HG03159 (cell line): ENCODE measurements around the gene ORC1.

Experiments used
- ATAC-seq: cut with Tn5 transposase; IDR thresholded peaks from one replicate; pipeline ENCODE4 v1.9.1; 2021; ENCODE audit warnings: mild to moderate bottlenecking, moderate library complexity; ENCODE audit not compliant: unreplicated experiment

ORC1 gene

GRCh38 chr1:52404116-52404974, at the start of gene ORC1, which contains the start of gene PRPF38A:
Gene ORC1, minus strand, starts transcription at chr1:52404423. Its CDS starts 2,200 bp downstream, at chr1:52402223.
Gene PRPF38A, plus strand, starts transcription at chr1:52404602. Its CDS starts 148 bp downstream, at chr1:52404750.
- peak; percentile 90 for ATAC-seq

GRCh38 chr1:52444463-52444862, 40.2 kb upstream of the ORC1 start:
- no peak for ATAC-seq

- ATAC-seq, result no peak
Observed at GRCh38 chr1:52439976-52440375, 35.8 kb upstream of the ORC1 start.

DNA sequence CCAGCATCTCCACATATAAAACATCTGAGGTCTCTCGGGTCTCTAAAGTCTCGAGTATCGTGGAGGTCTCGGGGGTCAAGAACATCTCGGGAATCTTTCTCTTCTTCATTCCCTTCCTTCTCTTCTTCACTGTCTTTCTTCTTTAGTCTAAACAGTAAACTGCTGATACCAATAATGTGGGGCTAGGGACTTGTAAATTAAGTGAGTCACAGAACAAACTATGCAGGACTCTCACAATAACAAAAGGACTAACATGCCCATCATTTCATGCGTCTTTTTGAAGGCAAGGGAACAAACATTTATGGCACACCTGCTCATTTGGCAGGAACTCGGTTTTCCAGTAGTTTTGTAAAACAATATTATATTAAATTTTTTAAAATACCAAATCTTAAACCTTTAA, 32.6 kb upstream of the ORC1 start:
- no peak for ATAC-seq

- no peak for ATAC-seq
Observed at GRCh38 chr1:52435650-52436049, 31.4 kb upstream of the ORC1 start.

GRCh38 chr1:52435211-52435610, 31.0 kb upstream of the ORC1 start:
- ATAC-seq, result no peak

GRCh38 chr1:52432807-52433206, 28.6 kb upstream of the ORC1 start:
- ATAC-seq, result no peak

DNA sequence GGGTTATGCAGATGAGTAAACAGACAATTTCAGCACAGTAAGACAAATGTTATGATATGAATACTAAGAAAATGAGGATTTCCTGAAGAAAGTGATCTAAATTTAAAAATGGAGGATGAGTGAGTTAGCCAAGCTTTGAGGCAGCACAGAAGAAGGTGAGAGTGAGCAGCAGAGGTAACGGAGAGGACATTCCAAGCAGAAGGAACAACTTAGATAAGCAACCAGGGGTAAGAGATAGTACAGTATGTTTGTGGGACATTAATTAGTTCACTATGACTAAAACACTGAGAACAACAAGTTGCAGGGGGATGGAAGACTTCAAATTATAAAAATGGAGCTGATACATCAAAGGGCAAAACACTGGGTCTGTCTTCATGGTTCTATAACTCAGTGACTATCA, 22.9 kb upstream of the ORC1 start:
- ATAC-seq, result no peak

DNA sequence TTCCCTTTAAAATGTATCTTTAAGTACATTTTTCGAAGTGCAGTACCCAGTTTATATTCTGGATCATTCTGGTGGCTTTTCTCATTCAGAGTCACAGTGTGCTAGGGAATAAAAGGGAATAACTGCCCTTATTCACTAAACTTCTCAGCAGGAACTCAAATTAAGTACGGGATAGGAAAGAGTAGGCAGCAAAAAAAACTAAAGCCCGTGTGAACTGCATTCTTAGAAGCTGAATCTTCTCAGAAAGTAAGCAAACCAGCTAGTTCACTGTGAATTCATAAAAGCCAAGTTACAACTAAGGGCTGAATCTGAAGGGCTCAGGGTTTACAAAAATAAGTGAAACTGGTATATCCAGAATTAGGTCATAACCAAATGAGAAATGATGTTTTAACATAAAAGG, 22.1 kb upstream of the ORC1 start:
- ATAC-seq, result no peak

DNA sequence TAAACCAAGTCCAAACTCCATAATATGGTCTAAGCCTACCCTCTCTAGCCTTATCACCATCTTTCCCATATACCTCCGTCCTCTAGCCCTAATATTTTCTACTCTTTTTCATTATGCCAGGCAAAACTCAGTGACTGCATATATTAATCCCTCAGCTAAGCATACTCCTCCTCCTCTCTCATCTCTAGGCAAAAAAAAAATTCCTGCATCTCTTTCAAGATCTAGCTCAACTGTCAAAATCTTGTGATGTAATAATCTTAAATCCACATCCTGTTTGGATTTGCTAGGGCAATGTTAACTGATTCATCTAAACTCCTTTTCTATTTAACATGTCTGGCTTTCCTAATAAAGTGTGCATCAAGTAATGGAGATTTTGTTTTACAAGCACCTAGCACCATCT, 20.6 kb upstream of the ORC1 start:
- no peak for ATAC-seq

GRCh38 chr1:52424231-52424636, 20.0 kb upstream of the ORC1 start:
- no peak for ATAC-seq

- ATAC-seq, result no peak
Observed at GRCh38 chr1:52423771-52424170, 19.5 kb upstream of the ORC1 start.

GRCh38 chr1:52423055-52423454, 18.8 kb upstream of the ORC1 start:
- no peak for ATAC-seq

GRCh38 chr1:52420713-52421112, 16.5 kb upstream of the ORC1 start:
- ATAC-seq, result no peak

- no peak for ATAC-seq
Observed at GRCh38 chr1:52416811-52417210, 12.6 kb upstream of the ORC1 start.

- no peak for ATAC-seq
Observed at GRCh38 chr1:52414942-52415341, 10.7 kb upstream of the ORC1 start.

DNA sequence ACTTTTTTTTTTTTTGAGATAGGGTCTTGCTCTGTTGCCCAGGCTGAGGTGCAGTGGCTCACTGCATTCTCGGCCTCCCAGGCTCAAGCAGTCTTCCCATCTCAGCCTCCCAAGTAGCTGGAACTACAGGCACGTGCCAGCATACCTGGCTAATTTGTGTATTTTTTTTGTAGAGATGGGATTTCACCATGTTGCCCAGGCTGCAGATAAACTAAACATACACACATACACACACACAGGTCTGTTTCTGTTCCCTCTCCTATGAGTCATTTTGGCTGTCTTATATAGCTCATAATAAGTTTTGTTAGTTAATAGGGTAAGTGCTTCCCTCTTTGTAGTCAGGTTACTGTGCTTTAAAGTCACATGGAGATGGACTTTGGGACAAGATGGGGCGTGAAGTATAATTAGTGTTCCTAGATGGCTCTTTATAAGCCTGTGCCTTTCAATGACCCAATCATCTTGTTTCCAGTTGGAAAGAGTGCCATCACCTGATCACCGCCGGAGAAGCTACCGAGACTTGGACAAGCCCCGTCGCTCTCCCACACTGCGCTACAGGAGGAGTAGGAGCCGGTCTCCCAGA, 9.3 kb upstream of the ORC1 start:
- no peak for ATAC-seq

DNA sequence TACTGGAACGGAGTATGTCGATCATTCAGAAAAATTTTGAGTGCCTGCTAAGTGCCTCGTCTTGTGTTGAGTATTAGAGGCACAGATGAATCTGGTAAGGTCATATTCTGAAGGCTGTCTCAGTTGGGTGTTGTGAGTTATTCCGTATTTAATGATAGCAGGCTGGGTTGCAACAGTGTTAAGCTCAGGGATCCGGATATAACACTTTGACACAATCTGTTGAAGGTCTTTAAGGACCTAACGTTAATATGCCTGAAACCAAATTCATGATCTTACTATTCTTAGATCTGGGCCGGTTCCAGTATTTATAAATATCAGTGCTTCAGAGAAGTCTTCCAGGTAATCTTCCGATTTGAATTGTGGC, 734 bp upstream of the ORC1 start:
- no peak for ATAC-seq

GRCh38 chr1:52403566-52404115, 582 bp downstream of the ORC1 start:
- ATAC-seq, result peak; percentile 42

GRCh38 chr1:52402860-52403240, 1.4 kb downstream of the ORC1 start:
- no peak for ATAC-seq

DNA sequence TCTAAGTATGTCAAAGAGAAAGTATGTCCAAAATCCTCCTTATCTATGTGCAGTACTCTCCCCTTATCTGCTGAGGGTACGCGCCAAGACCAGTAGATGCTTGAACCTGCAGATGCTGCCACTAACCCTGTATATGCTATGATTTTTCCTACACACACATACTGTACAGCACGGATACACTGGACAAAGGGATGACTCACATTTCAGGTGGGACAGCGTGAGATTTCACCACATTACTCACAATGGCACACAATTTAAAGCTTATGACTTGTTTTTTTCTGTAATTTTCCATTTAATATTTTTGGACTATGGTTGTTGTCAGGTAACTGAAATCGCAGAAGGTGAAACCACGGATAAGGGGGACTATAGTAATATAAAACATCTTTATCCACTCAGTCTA, 4.1 kb downstream of the ORC1 start:
- no peak for ATAC-seq

DNA sequence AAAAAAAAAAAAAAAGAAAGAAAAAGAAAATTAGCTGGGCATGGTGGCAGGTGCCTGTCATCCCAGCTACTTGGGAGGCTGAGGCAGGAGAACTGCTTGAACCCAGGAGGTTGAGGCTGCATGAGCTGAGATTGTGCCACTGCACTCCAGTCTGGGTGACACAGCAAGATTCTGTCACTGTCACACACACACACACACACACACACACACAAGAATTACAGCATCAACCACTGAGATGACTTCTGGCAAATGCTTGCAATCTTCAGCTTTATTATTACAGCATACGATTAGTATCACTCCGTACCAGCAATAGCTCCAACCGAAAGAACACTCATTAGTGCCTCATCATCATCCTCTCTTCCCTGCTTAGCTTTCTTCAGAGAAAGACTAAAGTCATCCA, 4.6 kb downstream of the ORC1 start:
- ATAC-seq, result no peak
